Activated naive CD4-positive, alpha-beta T cell treated with anti-CD3 and anti-CD28 coated beads, Interleukin-2, amount 50 U/mL, for 72 hours (primary cell): ENCODE data around the gene ZFR. TPM values are rescaled to one million over a fixed set of nuclear protein-coding genes. Genes with fewer than 3 reads are reported as not detected.
"Not testable (repeated sequence)": the region's sequence is repeated elsewhere in the genome, so short reads cannot be mapped to it uniquely, and the experiment has no call there.

Source experiments
- ATAC-seq, 2 donors: fragments of 150-1000 bp; cut with Tn5 transposase; 2 replicates each; pipeline ENCODE4 v1.10.0; 2021; ENCODE audit warnings: mild to moderate bottlenecking in 2 of 2, moderate library complexity in 2 of 2
- DNase-seq, 2 donors: peaks; one replicate each; pipeline ENCODE4 v3.0.0; 2021 to 2022; ENCODE audit warnings: low spot score in 2 of 2
- H3K27ac Mint-ChIP-seq, 2 donors: one replicate each; pipeline ENCODE4 v1.8.0; 2022; ENCODE audit warnings: mild to moderate bottlenecking in 2 of 2, mixed read lengths in 2 of 2
- H3K36me3 Mint-ChIP-seq, 2 donors: one replicate each; pipeline ENCODE4 v1.8.0; 2022; ENCODE audit warnings: mixed read lengths in 2 of 2
- H3K9me3 Mint-ChIP-seq, 2 donors: one replicate each; pipeline ENCODE4 v1.8.0; 2022; ENCODE audit warnings: mixed read lengths in 2 of 2
- total RNA-seq, 2 donors: library from RNA; stranded (reverse); gene quantifications; one replicate each; pipeline ENCODE4 v1.2.3, GENCODE V29; 2022

The ZFR gene
- total RNA-seq, 2 donors from 2014 or later, result 48.7 to 56.6 TPM

DNA sequence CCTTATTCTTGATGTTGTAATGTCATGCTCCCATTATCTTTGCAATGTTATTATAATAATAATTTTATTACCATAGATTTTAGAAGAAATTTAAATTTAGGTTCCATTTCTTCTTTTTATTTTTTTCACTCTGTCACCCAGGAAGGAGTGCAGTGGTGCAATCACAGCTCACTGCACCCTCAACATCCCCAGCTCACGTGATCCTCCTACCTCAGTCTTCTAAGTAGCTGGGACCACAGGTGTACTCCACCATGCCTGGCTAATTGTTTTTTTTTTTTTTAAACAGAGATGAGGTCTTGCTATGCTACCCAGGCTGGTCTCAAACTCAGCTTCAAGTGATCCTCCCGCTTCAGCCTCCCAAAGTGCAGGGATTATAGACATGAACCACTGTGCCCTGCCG lies 11.9 kb downstream of the ZFR start:
- Mint-ChIP-seq H3K9me3 (no peaks in the 10 kb centered on the region), H3K27ac (no peak overlapping the region), H3K36me3 (peaks cover 16 to 49% of the 10 kb centered on the region in 2 donors)
- no peak for ATAC-seq
- DNase-seq, result no peak

- peaks cover 32 to 67% of the 10 kb centered on the region in 2 donors for H3K36me3 Mint-ChIP-seq
Measured at GRCh38 chr5:32430825-32431224, 13.7 kb downstream of the ZFR start.

GRCh38 chr5:32428426-32428825 lies 16.1 kb downstream of the ZFR start:
- H3K27ac Mint-ChIP-seq, result peak overlapping the region in 1 of 2 donors; percentile 50
- no peak for ATAC-seq
- peaks cover 32 to 63% of the 10 kb centered on the region in 2 donors for H3K36me3 Mint-ChIP-seq

More at GRCh38 chr5:32430825-32431224, 13.7 kb downstream of the ZFR start:
- H3K27ac Mint-ChIP-seq, ATAC-seq, DNase-seq, H3K9me3 Mint-ChIP-seq: not testable (repeated sequence)

GRCh38 chr5:32426440-32427151 lies 17.9 kb downstream of the ZFR start:
- DNase-seq (no peak), ATAC-seq (no peak)
- Mint-ChIP-seq H3K36me3 (peaks cover 32 to 50% of the 10 kb centered on the region in 2 donors), H3K9me3 (peaks cover 0 to 7% of the 10 kb centered on the region in 2 donors), H3K27ac (no peak overlapping the region)

More at GRCh38 chr5:32428426-32428825, 16.1 kb downstream of the ZFR start:
- H3K9me3 Mint-ChIP-seq, result peaks cover 0 to 7% of the 10 kb centered on the region in 2 donors
- DNase-seq, result no peak

- DNase-seq (no peak), ATAC-seq (no peak)
- Mint-ChIP-seq H3K27ac (no peak overlapping the region), H3K36me3 (peaks cover 17 to 19% of the 10 kb centered on the region in 2 donors), H3K9me3 (peaks cover 0 to 7% of the 10 kb centered on the region in 2 donors)
Measured at GRCh38 chr5:32422697-32423096, 21.8 kb downstream of the ZFR start.

DNA sequence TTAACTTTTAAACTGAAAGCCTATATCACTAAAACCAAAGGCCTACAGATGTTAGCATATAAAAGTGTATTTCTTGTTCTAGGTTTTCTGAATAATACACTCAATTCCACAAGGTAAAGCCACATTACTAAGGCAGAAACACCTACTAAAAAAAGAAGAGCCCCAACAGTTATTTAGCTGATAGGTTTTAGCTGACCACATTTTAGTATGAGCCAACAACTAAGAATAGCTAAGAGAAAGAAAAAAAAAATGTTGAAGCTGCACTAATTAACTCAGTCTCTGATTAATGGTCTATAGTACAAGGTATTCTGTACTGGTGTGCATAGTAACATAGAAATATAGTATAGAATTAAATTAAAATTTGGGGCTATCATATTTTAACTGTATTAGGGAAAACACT lies 23.5 kb downstream of the ZFR start:
- Mint-ChIP-seq H3K27ac (peak overlapping the region in 1 of 2 donors; percentile 22), H3K36me3 (peaks cover under 1 to 3% of the 10 kb centered on the region in 2 donors), H3K9me3 (peaks cover 0 to 1% of the 10 kb centered on the region in 2 donors)
- ATAC-seq, result no peak
- no peak for DNase-seq

DNA sequence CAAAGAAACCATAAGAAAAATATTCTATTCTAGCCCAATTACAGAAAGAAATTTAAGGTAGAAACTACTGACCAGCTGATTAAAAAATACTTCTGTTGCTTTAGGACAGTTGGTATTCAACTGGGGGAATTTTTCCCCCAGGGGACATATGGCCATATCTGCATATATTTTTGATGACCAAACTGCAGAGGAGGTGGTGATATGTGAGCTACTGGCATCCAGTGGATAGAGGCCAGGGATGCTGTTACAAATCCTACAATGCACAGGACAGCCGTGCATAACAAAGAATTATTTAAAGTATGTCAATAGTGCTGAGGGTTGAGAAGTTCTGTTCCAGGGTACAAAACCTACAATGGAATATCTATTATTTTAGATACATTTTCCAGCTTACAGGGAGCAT lies 24.0 kb downstream of the ZFR start:
- Mint-ChIP-seq H3K36me3 (no peaks in the 10 kb centered on the region), H3K9me3 (no peaks in the 10 kb centered on the region), H3K27ac (no peak overlapping the region)
- ATAC-seq (no peak), DNase-seq (no peak)

- ATAC-seq (no peak), DNase-seq (no peak)
- no peak overlapping the region for H3K27ac Mint-ChIP-seq
- H3K36me3 Mint-ChIP-seq, result no peaks in the 10 kb centered on the region
- H3K9me3 Mint-ChIP-seq, result no peaks in the 10 kb centered on the region
Measured at GRCh38 chr5:32419791-32420190, 24.7 kb downstream of the ZFR start.

DNA sequence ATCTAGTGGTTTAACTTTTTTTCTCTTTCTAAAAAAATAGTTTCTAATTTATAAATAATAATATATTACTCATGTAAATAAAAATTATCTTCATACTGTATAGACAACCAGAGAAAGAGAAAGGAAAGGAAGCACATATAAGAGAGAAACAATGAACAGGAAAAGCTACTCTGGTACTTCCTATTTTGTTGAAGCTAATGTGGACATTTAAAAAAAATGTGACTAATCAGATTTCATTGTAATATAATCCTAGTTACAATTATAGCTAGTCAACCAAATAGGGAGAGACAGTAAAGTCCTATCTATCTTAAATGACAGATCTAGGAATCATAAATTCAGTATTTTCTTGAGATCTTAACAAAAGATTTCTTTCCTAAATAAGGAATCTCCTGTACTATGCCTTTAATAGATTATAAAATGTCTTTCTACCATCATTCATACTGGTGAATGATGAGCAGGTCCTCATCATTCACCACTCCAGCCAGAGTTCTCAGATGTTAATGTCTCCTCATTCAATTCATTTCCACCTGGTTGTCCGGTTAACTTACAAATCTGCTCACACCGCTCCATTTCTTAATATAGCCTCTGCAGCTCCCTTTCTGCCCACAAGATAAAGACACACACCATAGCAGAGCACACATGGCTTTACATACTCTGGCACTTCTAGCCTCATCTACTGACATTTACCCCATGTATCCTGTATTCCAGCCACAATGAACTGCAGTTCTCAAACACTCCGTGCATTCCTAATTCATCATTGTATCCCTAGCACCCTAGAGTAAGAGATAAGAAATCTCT lies 30.9 kb downstream of the ZFR start:
- no peak for ATAC-seq
- H3K9me3 Mint-ChIP-seq, result no peaks in the 10 kb centered on the region
- peaks cover 0 to 11% of the 10 kb centered on the region in 2 donors for H3K36me3 Mint-ChIP-seq
- no peak for DNase-seq
- no peak overlapping the region for H3K27ac Mint-ChIP-seq

DNA sequence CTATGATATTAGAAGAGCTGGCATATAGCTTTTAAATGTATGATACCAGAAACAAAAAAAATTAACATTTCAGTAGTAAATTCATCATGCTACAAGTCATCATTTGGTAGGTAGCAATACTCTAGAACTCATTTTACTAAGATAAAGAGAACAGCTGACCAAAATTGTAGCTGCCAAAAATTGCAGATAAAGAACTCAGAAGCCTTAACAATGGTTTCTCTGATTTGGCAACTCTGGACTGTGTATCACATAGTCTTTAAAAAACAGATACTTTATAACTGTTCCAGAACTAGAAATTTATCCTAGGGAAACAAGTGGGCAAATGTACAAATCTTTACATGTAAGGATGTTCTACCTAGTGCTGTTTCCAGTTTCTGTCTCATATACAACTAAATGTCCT lies 33.9 kb downstream of the ZFR start:
- Mint-ChIP-seq H3K36me3 (peaks cover 2 to 11% of the 10 kb centered on the region in 2 donors), H3K27ac (no peak overlapping the region), H3K9me3 (no peaks in the 10 kb centered on the region)
- no peak for DNase-seq
- ATAC-seq, result no peak

- H3K36me3 Mint-ChIP-seq, result peaks cover 14% of the 10 kb centered on the region in 2 donors
- H3K27ac Mint-ChIP-seq, result no peak overlapping the region
- ATAC-seq, result no peak
Measured at GRCh38 chr5:32406650-32407049, 37.9 kb downstream of the ZFR start.

GRCh38 chr5:32405507-32405906 lies 39.0 kb downstream of the ZFR start:
- no peak for ATAC-seq
- Mint-ChIP-seq H3K27ac (peak overlapping the region in 1 of 2 donors; percentile 45), H3K36me3 (peaks cover 14 to 19% of the 10 kb centered on the region in 2 donors), H3K9me3 (no peaks in the 10 kb centered on the region)
- DNase-seq, result no peak

More at GRCh38 chr5:32406650-32407049, 37.9 kb downstream of the ZFR start:
- no peaks in the 10 kb centered on the region for H3K9me3 Mint-ChIP-seq
- DNase-seq, result no peak

- DNase-seq, result no peak
- no peak for ATAC-seq
- H3K9me3 Mint-ChIP-seq, result no peaks in the 10 kb centered on the region
- no peak overlapping the region for H3K27ac Mint-ChIP-seq
- H3K36me3 Mint-ChIP-seq, result peaks cover 19 to 24% of the 10 kb centered on the region in 2 donors
Measured at GRCh38 chr5:32403760-32404159, 40.8 kb downstream of the ZFR start.

DNA sequence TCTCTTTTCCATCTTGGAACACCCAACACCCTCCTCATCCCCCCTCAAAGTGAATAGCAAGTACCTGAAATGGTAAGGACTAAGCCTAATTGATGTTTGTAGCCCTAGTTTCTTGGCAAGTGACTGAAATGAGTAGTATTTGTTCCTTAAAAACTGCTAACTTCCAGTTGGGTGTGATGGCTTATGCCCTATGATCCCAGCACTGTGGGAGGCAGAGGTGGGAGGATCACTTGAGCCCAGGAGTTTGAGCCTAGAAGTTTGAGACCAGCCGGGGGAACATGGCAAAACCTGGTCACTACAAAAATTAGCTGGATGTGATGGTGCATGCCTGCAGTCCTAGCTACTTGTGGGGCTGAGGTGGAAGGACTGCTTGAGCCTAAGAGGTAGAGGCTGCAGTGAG lies 44.1 kb downstream of the ZFR start:
- ATAC-seq (no peak), DNase-seq (no peak)
- H3K27ac Mint-ChIP-seq, result peak overlapping the region in 1 of 2 donors; percentile 37
- H3K36me3 Mint-ChIP-seq, result peaks cover 15 to 30% of the 10 kb centered on the region in 2 donors
- no peaks in the 10 kb centered on the region for H3K9me3 Mint-ChIP-seq

DNA sequence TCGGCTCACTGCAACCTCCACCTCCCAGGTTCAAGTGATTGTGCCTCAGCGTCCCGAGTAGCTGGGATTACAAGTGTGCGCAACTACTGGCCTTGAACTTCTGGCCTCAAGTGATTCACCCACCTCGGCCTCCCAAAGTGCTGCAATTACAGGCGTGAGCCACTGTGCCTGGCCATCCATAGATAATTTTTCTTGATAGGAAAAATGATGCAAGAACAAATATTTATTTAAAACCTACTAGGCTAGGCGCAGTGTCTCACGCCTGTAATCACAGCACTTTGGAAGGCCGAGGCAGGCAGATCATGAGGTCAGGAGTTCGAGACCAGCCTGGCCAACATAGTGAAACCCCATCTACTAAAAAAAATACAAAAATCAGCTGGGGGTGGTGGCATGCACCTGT lies 45.8 kb downstream of the ZFR start:
- not testable (repeated sequence) for H3K9me3 Mint-ChIP-seq, H3K27ac Mint-ChIP-seq, DNase-seq, ATAC-seq
- peaks cover 11 to 30% of the 10 kb centered on the region in 2 donors for H3K36me3 Mint-ChIP-seq

- DNase-seq (no peak), ATAC-seq (no peak)
- Mint-ChIP-seq H3K9me3 (no peaks in the 10 kb centered on the region), H3K36me3 (peaks cover 4 to 19% of the 10 kb centered on the region in 2 donors), H3K27ac (no peak overlapping the region)
Measured at GRCh38 chr5:32394981-32395380, 49.6 kb downstream of the ZFR start.

DNA sequence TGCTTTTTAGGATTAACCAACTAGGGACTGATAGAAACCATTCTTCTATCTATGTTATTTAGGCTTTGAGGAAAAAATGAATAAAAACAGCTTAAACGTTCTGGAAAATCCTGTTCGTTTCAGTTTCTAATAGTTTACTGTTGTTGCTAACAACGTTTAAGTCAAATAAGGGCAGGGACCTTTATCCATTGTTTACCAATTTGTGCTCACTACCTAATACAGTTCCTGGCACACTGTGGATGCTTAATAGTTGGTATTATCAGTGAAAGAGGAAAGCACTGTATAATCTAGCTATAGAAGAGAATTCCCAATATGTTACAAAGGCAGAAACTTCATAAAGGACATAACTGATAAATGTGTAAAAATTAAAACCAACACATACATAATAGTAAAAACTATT lies 52.5 kb downstream of the ZFR start:
- Mint-ChIP-seq H3K9me3 (no peaks in the 10 kb centered on the region), H3K36me3 (peaks cover 5 to 16% of the 10 kb centered on the region in 2 donors), H3K27ac (peak overlapping the region in 1 of 2 donors; percentile 24)
- DNase-seq (no peak), ATAC-seq (no peak)
